A549 (cell line): Measurements from ENCODE around the gene MYH9. TPM values are rescaled to one million over a fixed set of nuclear protein-coding genes. Genes with fewer than 3 reads are reported as not detected.
A peak's percentile ranks its signal among the peaks of the same experiment; 100 is the strongest.

Experiments
- ATAC-seq, 2 experiments: fragments of 200-7000 bp in 1 of 2; fragments of >200 bp in 1 of 2; cut with Nextera tagmentation in 1 of 2; cut with Tn5 transposase in 1 of 2; 3 replicates each; pipeline versions ENCODE4 v1.8.0 to v1.9.1; 2018 to 2020; ENCODE audit warnings: mild to moderate bottlenecking in 1 of 2, moderate library complexity in 1 of 2
- CTCF ChIA-PET: fragments of 300-600 bp; sonication (Branson Sonifier 250); formaldehyde crosslinking; extraction: SDS; loops from one replicate; lab custom pipeline; 2021; ENCODE audit warnings: antibody characterized with exemption, inconsistent platforms; lab: Yijun Ruan, JAX
- POLR2A ChIA-PET: fragments of 350-600 bp; formaldehyde crosslinking; extraction: SDS; loops from one replicate; lab custom pipeline; 2021; ENCODE audit warnings: antibody characterized with exemption, inconsistent platforms; lab: Yijun Ruan, JAX
- DNase-seq, 2 experiments: peaks; one replicate each; pipeline versions ENCODE4 v3.0.0 to v3.0.0-alpha.2; 2011 to 2016; ENCODE audit warnings: low read depth in 1 of 2, low spot score in 1 of 2
- FAIRE-seq: peaks from 2 replicates; lab custom pipeline; 2011; peaks lifted over from hg19 to GRCh38; lab: Jason Lieb, UNC
- H3K27ac ChIP-seq, 2 experiments: fragments of >200 bp; sonication (Bioruptor Twin); formaldehyde crosslinking; 3 replicates each; pipeline ENCODE4 v1.5.1; 2016 to 2017
- H3K4me1 ChIP-seq: fragments of >200 bp; sonication (Bioruptor Twin); formaldehyde crosslinking; 3 replicates; pipeline ENCODE4 v1.6.1; 2016
- H3K4me2 ChIP-seq: fragments of >200 bp; sonication (Bioruptor Twin); formaldehyde crosslinking; 3 replicates; pipeline ENCODE4 v1.6.1; 2016
- H3K4me3 ChIP-seq: fragments of >200 bp; sonication (Bioruptor Twin); formaldehyde crosslinking; 3 replicates; pipeline ENCODE4 v1.5.1; 2016
- H3K9me3 ChIP-seq: fragments of >200 bp; sonication (Bioruptor Twin); formaldehyde crosslinking; 3 replicates; pipeline ENCODE4 v1.6.1; 2016
- CEBPB ChIP-seq, 2 experiments: fragments of >200 bp in 1 of 2; sonication (Bioruptor Twin) in 1 of 2; formaldehyde crosslinking in 1 of 2; IDR thresholded peaks; 2 replicates each; pipeline ENCODE4 v1.6.1; 2012 to 2016
- CHD2 ChIP-seq: fragments of 150-350 bp; IDR thresholded peaks from 2 replicates; pipeline ENCODE4 v1.6.1; 2014; ENCODE audit warnings: low read length; ENCODE audit not compliant: partially characterized antibody
- CHD4 ChIP-seq: fragments of 200-600 bp; sonication (generic); IDR thresholded peaks from 2 replicates; pipeline ENCODE4 v1.6.1; 2016; ENCODE audit warnings: antibody characterized with exemption, mild to moderate bottlenecking, borderline replicate concordance
- EHMT2 ChIP-seq: fragments of 200-600 bp; sonication (generic); IDR thresholded peaks from 2 replicates; pipeline ENCODE4 v1.6.1; 2016; ENCODE audit warnings: antibody characterized with exemption, low read depth, mild to moderate bottlenecking, moderate library complexity
- ELK1 ChIP-seq: fragments of 150-350 bp; IDR thresholded peaks from 2 replicates; pipeline ENCODE4 v1.6.1; 2014; ENCODE audit warnings: low read depth, mild to moderate bottlenecking, low read length
- HEYL ChIP-seq: fragments of 250-450 bp; sonication (Bioruptor Pico); IDR thresholded peaks from 2 replicates; pipeline ENCODE4 v1.8.0; 2021; ENCODE audit warnings: mild to moderate bottlenecking, moderate library complexity
- HOXB5 ChIP-seq: fragments of 250-450 bp; sonication (Bioruptor Pico); IDR thresholded peaks from 2 replicates; pipeline ENCODE4 v1.5.0; 2020; ENCODE audit warnings: mild to moderate bottlenecking, moderate library complexity
- KDM1A ChIP-seq: fragments of 200-600 bp; sonication (generic); IDR thresholded peaks from 2 replicates; pipeline ENCODE4 v1.6.1; 2016; ENCODE audit warnings: low read depth, mild to moderate bottlenecking
- MAFK ChIP-seq: fragments of 450-650 bp; IDR thresholded peaks from 2 replicates; pipeline ENCODE4 v1.6.1; 2014; ENCODE audit not compliant: partially characterized antibody
- MAX ChIP-seq: IDR thresholded peaks from 2 replicates; pipeline ENCODE4 v1.6.1; 2012
- PBX3 ChIP-seq: IDR thresholded peaks from 2 replicates; pipeline ENCODE4 v1.6.1; 2012
- PHF8 ChIP-seq: fragments of 200-600 bp; sonication (generic); IDR thresholded peaks from 2 replicates; pipeline ENCODE4 v1.6.1; 2016; ENCODE audit warnings: low read depth, mild to moderate bottlenecking, antibody characterized with exemption, moderate library complexity, borderline replicate concordance
- RAD21 ChIP-seq, 2 experiments: fragments of >200 bp in 1 of 2; sonication (Bioruptor Twin) in 1 of 2; formaldehyde crosslinking in 1 of 2; IDR thresholded peaks in 1 of 2; conservative IDR thresholded peaks in 1 of 2; 2 replicates in 1 of 2; 3 replicates in 1 of 2; pipeline ENCODE4 v1.6.1; 2012 to 2018; ENCODE audit warnings: inconsistent platforms in 1 of 2
- RARB ChIP-seq: fragments of 250-450 bp; sonication (Bioruptor Pico); IDR thresholded peaks from 2 replicates; pipeline ENCODE4 v1.8.0; 2021; ENCODE audit warnings: mild to moderate bottlenecking, moderate library complexity
- REST ChIP-seq: fragments of 200-600 bp; sonication (generic); IDR thresholded peaks from 2 replicates; pipeline ENCODE4 v1.6.1; 2016; ENCODE audit warnings: antibody characterized with exemption, mild to moderate bottlenecking, moderate library complexity
- TP53 ChIP-seq: fragments of 250-450 bp; sonication (Bioruptor Pico); IDR thresholded peaks from 2 replicates; pipeline ENCODE4 v1.5.0; 2021; ENCODE audit warnings: mild to moderate bottlenecking, moderate library complexity
- ZFP36 ChIP-seq: fragments of 450-650 bp; IDR thresholded peaks from 2 replicates; pipeline ENCODE4 v1.6.1; 2014; ENCODE audit warnings: borderline replicate concordance; ENCODE audit not compliant: partially characterized antibody
- WGBS: methylation state at CpG from one replicate; pipeline ENCODE4 v1.1.6; 2017; ENCODE audit errors: missing lambda C conversion rate; 5-methylcytosine and 5-hydroxymethylcytosine counted together
- polyA minus RNA-seq: library from RNA; depleted of rRNA, polyadenylated mRNA; stranded (reverse); fragments of >200 nt; gene quantifications from 2 replicates; pipeline ENCODE4 v1.2.3, GENCODE V29; 2011; rRNA and poly(A)+ RNA removed
- polyA plus RNA-seq, 4 experiments: library from polyadenylated mRNA; depleted of rRNA in 3 of 4; stranded (reverse); fragments of >200 nt; fragmentation: RNase III in 1 of 4; extraction: RNeasy Plus Mini Kit Qiagen cat#74134 plus additional on column Dnase treatment in 1 of 4; gene quantifications; 2 replicates in 3 of 4; 3 replicates in 1 of 4; pipeline ENCODE4 v1.2.3, GENCODE V29; 2011 to 2017

MYH9 gene
- polyA plus RNA-seq (2011; rRNA removed), result 92.1 and 162 TPM in 2 replicates
- 112 and 118 TPM in 2 replicates for polyA plus RNA-seq (2012; cell fraction: cytosol; rRNA removed)
- 202 and 239 TPM in 2 replicates for polyA plus RNA-seq (2012; cell fraction: nucleus; rRNA removed)
- polyA plus RNA-seq (2017; fragmentation: RNase III; extraction: RNeasy Plus Mini Kit Qiagen cat#74134 plus additional on column Dnase treatment), result 158 to 215 TPM (median 167 TPM) in 3 replicates
- polyA minus RNA-seq, result 460 and 534 TPM in 2 replicates

- 2% methylated on average over 20 of the region's 52 CpGs for WGBS
- Histone ChIP-seq H3K27ac (peak within 1 kb of the TSS; percentile 100), H3K4me1 (peaks cover 32% of the 10 kb centered on the region), H3K9me3 (no peaks in the 10 kb centered on the region), H3K4me2 (peak within 1 kb of the TSS; percentile 95), H3K4me3 (peak within 1 kb of the TSS; percentile 100)
- TF ChIP-seq PHF8 (peak; percentile 40; the same call in 1 of the 2 replicates), CEBPB (IDR thresholded peaks at IDR 0.05) (no peak), RAD21 (conservative IDR thresholded peaks at IDR 0.05 in 1 of 2, IDR thresholded peaks at IDR 0.05 in 1 of 2) (peak in 1 of 2 experiments; percentile 4; a peak in 2 of 5 replicates), CHD2 (peak; percentile 41), MAX (no peak; the same call in none of the 2 replicates), PBX3 (peak; percentile 94), RARB (no peak)
- FAIRE-seq (peak; percentile 51), ATAC-seq (peak; percentile 88 to 93), DNase-seq (peak; percentile 92 to 98)
- ChIA-PET CTCF (interaction anchor here (0.6 to 1.0 kb wide), 4 partner anchors 11 to 87 kb away, joined by 3 to 7 read pairs (median 3); no protein-coding TSS in a partner anchor), POLR2A (interaction anchor here (0.5 to 1.4 kb wide), 19 partner anchors 9 to 81 kb away, joined by 3 to 13 read pairs (median 5); no protein-coding TSS in a partner anchor)
Measured at GRCh38 chr22:36387959-36388726, at the start of gene MYH9. TSS of gene MYH9 (minus strand) at chr22:36387967. CDS start at chr22:36349236, 38,731 bp downstream.

- TF ChIP-seq TP53 (CRISPR knock-in tag), result no peak
- TF ChIP-seq MAFK, result no peak
- peak; percentile 67; the same call in 1 of the 2 replicates for TF ChIP-seq KDM1A
- TF ChIP-seq CHD4, result no peak
- TF ChIP-seq ELK1, result no peak
- TF ChIP-seq REST, result no peak
- TF ChIP-seq HEYL (CRISPR knock-in tag), result no peak
- no peak for TF ChIP-seq HOXB5 (CRISPR knock-in tag)
- TF ChIP-seq EHMT2, result no peak
- peak; percentile 78 for TF ChIP-seq ZFP36
- TF ChIP-seq, all 56 proteins: peak for 2
- 72% methylated on average over 16 of the region's 16 CpGs for WGBS
- H3K4me2 ChIP-seq, result peak overlapping the region; percentile 59
- no peak overlapping the region for H3K4me3 ChIP-seq
- CTCF ChIA-PET, result no interaction called here
- ATAC-seq (peak in 1 of 2 experiments; percentile 9; a peak in 2 of 6 replicates), DNase-seq (no peak), FAIRE-seq (no peak)
- peak overlapping the region; percentile 64 to 83; a peak in 5 of 6 replicates for H3K27ac ChIP-seq
- no peaks in the 10 kb centered on the region for H3K9me3 ChIP-seq
- H3K4me1 ChIP-seq, result peaks cover 76% of the 10 kb centered on the region
- POLR2A ChIA-PET, result no interaction called here
Measured at GRCh38 chr22:36435516-36436415, 48.0 kb upstream of the MYH9 start.
